Prostate gland (tissue), 2 donors: ENCODE data around the gene PCDHB11.

Source experiments
- POLR2A ChIP-seq: fragments of 450-650 bp; IDR thresholded peaks from one replicate; pipeline ENCODE4 v1.6.1; 2016; ENCODE audit warnings: antibody characterized with exemption, mild to moderate bottlenecking
- POLR2AphosphoS5 ChIP-seq: sonication (generic); formaldehyde crosslinking; IDR thresholded peaks from one replicate; pipeline ENCODE4 v1.6.1; 2017; ENCODE audit warnings: antibody characterized with exemption
- TF ChIP-seq, protein P1 (sequence below), 4 experiments: fragments of 200-600 bp in 2 of 4; fragments of 450-650 bp in 2 of 4; sonication (generic) in 2 of 4; IDR thresholded peaks; 1 replicate in 3 of 4; 2 replicates in 1 of 4; pipeline ENCODE4 v1.5.1; 2016 to 2019; ENCODE audit warnings: antibody characterized with exemption in 4 of 4, mild to moderate bottlenecking in 2 of 4, moderate library complexity in 2 of 4

DNA sequence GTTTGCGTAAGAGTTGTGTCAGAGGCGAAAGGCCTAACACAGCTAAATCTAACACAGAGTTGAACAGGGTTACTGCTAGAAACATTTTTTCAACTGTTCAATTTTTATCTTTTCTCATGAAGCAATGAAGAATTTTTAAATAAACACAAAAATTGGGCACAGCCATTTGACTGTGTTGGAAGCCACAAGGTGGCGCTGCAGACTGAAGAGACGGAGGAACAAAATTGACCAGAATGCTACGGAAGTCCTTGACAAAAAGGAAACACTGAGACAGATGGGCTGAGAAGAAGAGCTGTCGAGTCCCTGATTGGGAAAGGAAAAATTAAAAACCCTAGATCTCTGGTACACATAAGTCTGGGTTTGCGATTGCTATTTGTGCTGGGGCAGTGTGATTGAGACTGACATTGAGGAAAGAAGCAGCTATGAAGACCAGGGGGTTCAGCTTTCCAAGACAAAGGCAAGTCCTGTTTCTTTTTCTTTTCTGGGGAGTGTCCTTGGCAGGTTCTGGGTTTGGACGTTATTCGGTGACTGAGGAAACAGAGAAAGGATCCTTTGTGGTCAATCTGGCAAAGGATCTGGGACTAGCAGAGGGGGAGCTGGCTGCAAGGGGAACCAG, 12.4 kb upstream of the PCDHB11 start, which contains the start of gene PCDHB9:
- TF ChIP-seq, protein P1, sequence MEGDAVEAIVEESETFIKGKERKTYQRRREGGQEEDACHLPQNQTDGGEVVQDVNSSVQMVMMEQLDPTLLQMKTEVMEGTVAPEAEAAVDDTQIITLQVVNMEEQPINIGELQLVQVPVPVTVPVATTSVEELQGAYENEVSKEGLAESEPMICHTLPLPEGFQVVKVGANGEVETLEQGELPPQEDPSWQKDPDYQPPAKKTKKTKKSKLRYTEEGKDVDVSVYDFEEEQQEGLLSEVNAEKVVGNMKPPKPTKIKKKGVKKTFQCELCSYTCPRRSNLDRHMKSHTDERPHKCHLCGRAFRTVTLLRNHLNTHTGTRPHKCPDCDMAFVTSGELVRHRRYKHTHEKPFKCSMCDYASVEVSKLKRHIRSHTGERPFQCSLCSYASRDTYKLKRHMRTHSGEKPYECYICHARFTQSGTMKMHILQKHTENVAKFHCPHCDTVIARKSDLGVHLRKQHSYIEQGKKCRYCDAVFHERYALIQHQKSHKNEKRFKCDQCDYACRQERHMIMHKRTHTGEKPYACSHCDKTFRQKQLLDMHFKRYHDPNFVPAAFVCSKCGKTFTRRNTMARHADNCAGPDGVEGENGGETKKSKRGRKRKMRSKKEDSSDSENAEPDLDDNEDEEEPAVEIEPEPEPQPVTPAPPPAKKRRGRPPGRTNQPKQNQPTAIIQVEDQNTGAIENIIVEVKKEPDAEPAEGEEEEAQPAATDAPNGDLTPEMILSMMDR (IDR thresholded peaks at IDR 0.05) = no peak
- TF ChIP-seq POLR2AphosphoS5 (no peak), POLR2A (no peak)
